Endothelial cell of umbilical vein (primary cell): ENCODE results near the gene SCGB1A1. TPM values are rescaled to one million over a fixed set of nuclear protein-coding genes. Genes with fewer than 3 reads are reported as not detected.

ENCODE experiments used
- BruUV-seq: library from RNA; stranded (reverse); fragments of 400-500 nt; replicated peaks from 2 replicates; lab custom pipeline; 2021; lab: Mats Ljungman, UMichigan
- CTCF ChIA-PET: fragments of 300-600, 350-600 bp; sonication (Branson Sonifier 250); formaldehyde crosslinking; loops from one replicate; lab custom pipeline; 2021; ENCODE audit warnings: antibody characterized with exemption, inconsistent platforms; lab: Charles Lee
- POLR2A ChIA-PET: fragments of 300-600, 350-600 bp; sonication (Branson Sonifier 250); formaldehyde crosslinking; loops from one replicate; lab custom pipeline; 2021; ENCODE audit warnings: antibody characterized with exemption, inconsistent platforms; lab: Charles Lee
- DNase-seq: peaks from one replicate; pipeline ENCODE4 v3.0.0-alpha.2; 2011; ENCODE audit warnings: low read depth, low spot score
- FAIRE-seq: peaks from 2 replicates; lab custom pipeline; 2011; peaks lifted over from hg19 to GRCh38; lab: Jason Lieb, UNC
- H2AFZ ChIP-seq: 2 replicates; pipeline ENCODE4 v1.6.0; 2012; ENCODE audit warnings: low read depth, low read length, control low read depth, inconsistent platforms
- H3K27ac ChIP-seq: 2 replicates; pipeline ENCODE4 v1.5.1; 2011; ENCODE audit warnings: low read depth, mild to moderate bottlenecking, control low read depth, low read length, moderate library complexity; ENCODE audit not compliant: insufficient read depth
- H3K27me3 ChIP-seq, 2 experiments: 2 replicates each; pipeline versions ENCODE4 v1.6.0 to v1.6.1; 2011; ENCODE audit warnings: low read length in 2 of 2, mixed read lengths in 1 of 2; ENCODE audit not compliant: control insufficient read depth in 2 of 2, insufficient read depth in 2 of 2
- H3K36me3 ChIP-seq, 2 experiments: 2 replicates in 1 of 2; 3 replicates in 1 of 2; pipeline ENCODE4 v1.5.1; 2011; ENCODE audit warnings: low read length in 2 of 2, mild to moderate bottlenecking in 1 of 2, moderate library complexity in 1 of 2; ENCODE audit not compliant: control insufficient read depth in 2 of 2, insufficient read depth in 2 of 2; ENCODE audit errors: extremely low read depth in 1 of 2
- H3K4me1 ChIP-seq: 3 replicates; pipeline ENCODE4 v1.5.1; 2011; ENCODE audit warnings: mild to moderate bottlenecking, low read length; ENCODE audit not compliant: control insufficient read depth, insufficient read depth; ENCODE audit errors: extremely low read depth
- H3K4me2 ChIP-seq: 2 replicates; pipeline ENCODE4 v1.6.1; 2011; ENCODE audit warnings: low read length, control low read depth, mixed read lengths; ENCODE audit not compliant: insufficient read depth
- H3K4me3 ChIP-seq, 3 experiments: fragments of 200-600 bp in 1 of 3; sonication (generic), shearing (Covaris generic) in 1 of 3; replicated peaks in 1 of 3; 2 replicates each; pipeline ENCODE4 v1.5.1; 2011 to 2016; ENCODE audit warnings: control low read depth in 3 of 3, low read length in 3 of 3, mild to moderate bottlenecking in 2 of 3, inconsistent platforms in 1 of 3, low read depth in 1 of 3, moderate library complexity in 1 of 3; ENCODE audit not compliant: insufficient read depth in 1 of 3
- H3K79me2 ChIP-seq: 2 replicates; pipeline ENCODE4 v1.6.0; 2012; ENCODE audit warnings: low read length, inconsistent platforms; ENCODE audit not compliant: control insufficient read depth, insufficient read depth
- H3K9ac ChIP-seq: replicated peaks from 2 replicates; pipeline ENCODE3; 2011; ENCODE audit warnings: low read length, control low read depth; ENCODE audit not compliant: insufficient read depth; ENCODE audit errors: extremely low read depth
- H3K9me1 ChIP-seq: replicated peaks from 3 replicates; pipeline ENCODE4 v1.6.0; 2011; ENCODE audit warnings: mild to moderate bottlenecking, low read length; ENCODE audit not compliant: control insufficient read depth, insufficient read depth; ENCODE audit errors: extremely low read depth
- H3K9me3 ChIP-seq: replicated peaks from 2 replicates; pipeline ENCODE4 v1.5.1; 2012; ENCODE audit warnings: low read length, inconsistent platforms; ENCODE audit not compliant: control insufficient read depth, insufficient read depth
- H4K20me1 ChIP-seq: replicated peaks from 2 replicates; pipeline ENCODE3; 2011; ENCODE audit warnings: mild to moderate bottlenecking, low read length; ENCODE audit not compliant: control insufficient read depth, insufficient read depth; ENCODE audit errors: extremely low read depth
- EZH2 ChIP-seq: IDR thresholded peaks from 2 replicates; pipeline ENCODE4 v1.6.1; 2012; ENCODE audit warnings: borderline replicate concordance, low read depth, mild to moderate bottlenecking, moderate library complexity, low read length, inconsistent platforms; ENCODE audit not compliant: severe bottlenecking
- FOS ChIP-seq: IDR thresholded peaks from 2 replicates; pipeline ENCODE4 v1.6.1; 2011; ENCODE audit warnings: mild to moderate bottlenecking, low read length, moderate library complexity, borderline replicate concordance; ENCODE audit not compliant: insufficient read depth
- GATA2 ChIP-seq: IDR thresholded peaks from 2 replicates; pipeline ENCODE4 v1.7.0; 2011; ENCODE audit warnings: low read depth, mild to moderate bottlenecking, moderate library complexity, mixed read lengths, low read length; ENCODE audit not compliant: insufficient read length, insufficient read depth
- JUN ChIP-seq: IDR thresholded peaks from 2 replicates; pipeline ENCODE4 v1.6.1; 2011; ENCODE audit warnings: borderline replicate concordance, low read depth; ENCODE audit not compliant: insufficient read length, insufficient read depth
- MYC ChIP-seq: IDR thresholded peaks from one replicate; pipeline ENCODE4 v1.6.1; 2011; ENCODE audit warnings: mild to moderate bottlenecking, low read depth, low read length
- POLR2A ChIP-seq: IDR thresholded peaks from 2 replicates; pipeline ENCODE4 v1.6.1; 2012; ENCODE audit warnings: low read depth, mild to moderate bottlenecking, control low read depth, low read length
- POLR2AphosphoS5 ChIP-seq: IDR thresholded peaks from 2 replicates; pipeline ENCODE4 v1.6.1; 2012; ENCODE audit warnings: low read depth, mild to moderate bottlenecking, control low read depth, low read length, moderate library complexity; ENCODE audit not compliant: insufficient read depth
- dilution Hi-C: fragments of 300-500 bp; cut with MboI; formaldehyde crosslinking; loops from one replicate; pipeline ENCODE4 v1.15.0; 2019; ENCODE audit warnings: low sequenced_read_pairs; ENCODE audit not compliant: extremely low pct_ligation_motif_present
- intact Hi-C: fragments of 100-400 bp; cut with micrococcal nuclease; formaldehyde crosslinking; loops from one replicate; pipeline ENCODE4 v1.10.0; 2022
- polyA plus RNA-seq, 4 experiments: library from polyadenylated mRNA; depleted of rRNA in 3 of 4; stranded (reverse) in 3 of 4; unstranded in 1 of 4; fragments of >200 nt; gene quantifications; 2 replicates each; pipeline versions ENCODE4 v1.2.1 to v1.2.3, GENCODE V29; 2011 to 2012; ENCODE audit warnings: missing spikeins in 1 of 4
- total RNA-seq: library from RNA; stranded (reverse); gene quantifications from 2 replicates; pipeline ENCODE4 v1.2.3, GENCODE V29; 2021
- TF ChIP-seq, protein P1 (sequence below): IDR thresholded peaks from 2 replicates; pipeline ENCODE4 v1.6.1; 2011; ENCODE audit not compliant: insufficient read depth, insufficient read length
- TF ChIP-seq, protein P2 (sequence below), 2 donors: IDR thresholded peaks; 1 replicate in 1 of 2; 2 replicates in 1 of 2; pipeline ENCODE4 v1.5.1; 2011; ENCODE audit warnings: low read length in 2 of 2, mild to moderate bottlenecking in 2 of 2, moderate library complexity in 2 of 2, control low read depth in 1 of 2, inconsistent platforms in 1 of 2, low read depth in 1 of 2; ENCODE audit not compliant: insufficient read depth in 1 of 2; ENCODE audit errors: extremely low read depth in 1 of 2

Gene SCGB1A1
- total and polyA plus RNA-seq, 2 donors (not counting 3 experiments of a cell fraction or from before 2014, with no cell fraction given) = not detected

DNA sequence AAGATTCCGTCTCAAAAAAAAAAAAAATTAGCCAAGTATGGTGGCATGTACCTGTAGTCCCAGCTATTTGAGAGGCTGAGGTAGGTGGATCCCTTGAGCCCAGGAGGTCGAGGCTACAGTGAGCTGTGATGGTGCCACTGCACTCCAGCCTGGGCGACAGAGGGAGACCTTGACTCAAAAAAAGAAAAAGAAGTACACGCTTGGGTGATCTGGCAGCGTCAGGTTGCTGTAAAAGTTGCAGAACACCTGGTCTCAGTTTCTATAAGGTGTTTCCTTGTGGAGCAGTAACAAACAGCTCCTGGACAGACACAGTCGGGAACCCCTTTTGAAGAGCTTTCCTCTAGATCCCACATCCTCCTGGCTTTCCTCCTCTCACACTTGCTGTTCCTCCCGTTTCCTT lies 45.8 kb downstream of the SCGB1A1 start:
- intact Hi-C loops (no loop called here), dilution Hi-C loops (no loop called here)
- ChIA-PET POLR2A (interaction anchor here (0.7 kb wide), 1 partner anchor 25 kb away, joined by 3 read pairs; no protein-coding TSS in a partner anchor), CTCF (interaction anchor here (0.6 kb wide), 1 partner anchor 11 kb away, joined by 3 read pairs; no protein-coding TSS in a partner anchor)
- TF ChIP-seq FOS (no peak), JUN (no peak), POLR2A (no peak), GATA2 (no peak), POLR2AphosphoS5 (no peak), EZH2 (no peak), MYC (no peak)
- TF ChIP-seq, protein P1, sequence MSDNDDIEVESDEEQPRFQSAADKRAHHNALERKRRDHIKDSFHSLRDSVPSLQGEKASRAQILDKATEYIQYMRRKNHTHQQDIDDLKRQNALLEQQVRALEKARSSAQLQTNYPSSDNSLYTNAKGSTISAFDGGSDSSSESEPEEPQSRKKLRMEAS = no peak
- TF ChIP-seq, protein P2, sequence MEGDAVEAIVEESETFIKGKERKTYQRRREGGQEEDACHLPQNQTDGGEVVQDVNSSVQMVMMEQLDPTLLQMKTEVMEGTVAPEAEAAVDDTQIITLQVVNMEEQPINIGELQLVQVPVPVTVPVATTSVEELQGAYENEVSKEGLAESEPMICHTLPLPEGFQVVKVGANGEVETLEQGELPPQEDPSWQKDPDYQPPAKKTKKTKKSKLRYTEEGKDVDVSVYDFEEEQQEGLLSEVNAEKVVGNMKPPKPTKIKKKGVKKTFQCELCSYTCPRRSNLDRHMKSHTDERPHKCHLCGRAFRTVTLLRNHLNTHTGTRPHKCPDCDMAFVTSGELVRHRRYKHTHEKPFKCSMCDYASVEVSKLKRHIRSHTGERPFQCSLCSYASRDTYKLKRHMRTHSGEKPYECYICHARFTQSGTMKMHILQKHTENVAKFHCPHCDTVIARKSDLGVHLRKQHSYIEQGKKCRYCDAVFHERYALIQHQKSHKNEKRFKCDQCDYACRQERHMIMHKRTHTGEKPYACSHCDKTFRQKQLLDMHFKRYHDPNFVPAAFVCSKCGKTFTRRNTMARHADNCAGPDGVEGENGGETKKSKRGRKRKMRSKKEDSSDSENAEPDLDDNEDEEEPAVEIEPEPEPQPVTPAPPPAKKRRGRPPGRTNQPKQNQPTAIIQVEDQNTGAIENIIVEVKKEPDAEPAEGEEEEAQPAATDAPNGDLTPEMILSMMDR (IDR thresholded peaks at IDR 0.05; ENCODE audit: extremely low read depth in 1 of 2, insufficient read depth in 1 of 2, low read depth in 1 of 2, low read length in 2 of 2) = no peak
- H3K79me2 ChIP-seq = no peaks in the 10 kb centered on the region
- H3K27ac ChIP-seq = no peak overlapping the region
- BruUV-seq = no TSS peak
- no peaks in the 10 kb centered on the region for H3K9me3 ChIP-seq
- no peak overlapping the region for H3K4me2 ChIP-seq
- no peak for FAIRE-seq
- no peaks in the 10 kb centered on the region for H3K36me3 ChIP-seq
- no peak for DNase-seq
- H3K9ac ChIP-seq = no peak overlapping the region
- H3K9me1 ChIP-seq = no peaks in the 10 kb centered on the region
- H3K4me1 ChIP-seq = no peaks in the 10 kb centered on the region
- no peaks in the 10 kb centered on the region for H4K20me1 ChIP-seq
- H3K4me3 ChIP-seq = no peak overlapping the region
- no peaks in the 10 kb centered on the region for H3K27me3 ChIP-seq
- no peak overlapping the region for H2AFZ ChIP-seq
